GM10266 (cell line): ENCODE results near the gene BARHL2.

ENCODE experiments used
- DNase-seq: peaks from one replicate; pipeline ENCODE4 v3.0.0; 2012; ENCODE audit errors: extremely low spot score
- TF ChIP-seq, protein P1 (sequence below): IDR thresholded peaks from 2 replicates; pipeline ENCODE4 v1.5.1; 2012; ENCODE audit warnings: mild to moderate bottlenecking, low read depth; ENCODE audit not compliant: control insufficient read depth, insufficient read depth; ENCODE audit errors: missing control alignments

The BARHL2 gene

GRCh38 chr1:90708826-90709225 lies 8.3 kb downstream of the BARHL2 start:
- TF ChIP-seq, protein P1, sequence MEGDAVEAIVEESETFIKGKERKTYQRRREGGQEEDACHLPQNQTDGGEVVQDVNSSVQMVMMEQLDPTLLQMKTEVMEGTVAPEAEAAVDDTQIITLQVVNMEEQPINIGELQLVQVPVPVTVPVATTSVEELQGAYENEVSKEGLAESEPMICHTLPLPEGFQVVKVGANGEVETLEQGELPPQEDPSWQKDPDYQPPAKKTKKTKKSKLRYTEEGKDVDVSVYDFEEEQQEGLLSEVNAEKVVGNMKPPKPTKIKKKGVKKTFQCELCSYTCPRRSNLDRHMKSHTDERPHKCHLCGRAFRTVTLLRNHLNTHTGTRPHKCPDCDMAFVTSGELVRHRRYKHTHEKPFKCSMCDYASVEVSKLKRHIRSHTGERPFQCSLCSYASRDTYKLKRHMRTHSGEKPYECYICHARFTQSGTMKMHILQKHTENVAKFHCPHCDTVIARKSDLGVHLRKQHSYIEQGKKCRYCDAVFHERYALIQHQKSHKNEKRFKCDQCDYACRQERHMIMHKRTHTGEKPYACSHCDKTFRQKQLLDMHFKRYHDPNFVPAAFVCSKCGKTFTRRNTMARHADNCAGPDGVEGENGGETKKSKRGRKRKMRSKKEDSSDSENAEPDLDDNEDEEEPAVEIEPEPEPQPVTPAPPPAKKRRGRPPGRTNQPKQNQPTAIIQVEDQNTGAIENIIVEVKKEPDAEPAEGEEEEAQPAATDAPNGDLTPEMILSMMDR, result no peak
- DNase-seq, result no peak

DNA sequence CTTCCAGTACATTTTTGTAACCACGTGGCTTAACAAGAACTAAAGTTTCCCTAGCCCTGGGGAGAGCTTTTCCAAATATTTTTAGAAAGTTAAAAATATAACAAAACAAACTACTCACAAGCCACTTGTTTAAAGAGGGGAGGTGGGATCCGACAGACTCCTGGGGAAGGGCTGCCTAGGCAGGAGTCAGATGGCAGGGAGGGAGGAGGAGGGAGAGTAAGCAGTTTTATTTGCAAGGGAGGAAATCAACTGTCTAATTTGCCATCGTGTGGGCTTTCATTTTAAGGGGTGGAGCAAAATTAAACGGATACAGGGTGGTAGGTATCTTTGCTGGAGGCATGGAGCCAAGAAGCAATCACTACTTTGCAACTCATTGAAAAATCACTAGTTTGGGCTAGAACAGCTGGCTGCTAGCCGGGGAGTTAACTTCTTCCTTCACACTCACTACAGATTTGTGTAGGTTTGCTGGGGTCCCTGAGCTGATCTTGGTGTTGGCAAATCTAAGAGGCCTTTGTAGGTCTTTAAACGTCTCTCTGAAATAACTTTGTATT lies 8.8 kb downstream of the BARHL2 start:
- DNase-seq, result peak; percentile 21
- TF ChIP-seq, protein P1, result no peak

DNA sequence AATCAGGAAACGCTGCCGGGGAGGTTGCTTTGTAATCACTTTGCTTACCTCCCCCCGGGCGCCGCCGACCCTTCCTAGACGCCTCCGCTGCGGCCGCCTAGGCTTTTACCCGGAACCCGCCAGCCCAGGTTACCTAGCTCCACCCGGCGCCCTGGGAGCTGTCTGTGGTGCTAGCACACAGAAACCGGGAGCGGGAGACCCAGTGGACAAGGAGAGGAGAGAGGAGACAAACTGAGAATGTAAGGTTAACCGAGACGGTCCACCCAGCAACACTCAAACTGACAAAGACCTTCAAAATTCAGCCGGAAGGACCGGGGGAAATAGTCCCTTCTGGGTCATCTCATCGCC lies 9.8 kb downstream of the BARHL2 start:
- DNase-seq, result peak; percentile 45
- TF ChIP-seq, protein P1, result no peak

GRCh38 chr1:90706437-90707362 lies 10.4 kb downstream of the BARHL2 start:
- TF ChIP-seq, protein P1, result no peak
- peak; percentile 27 for DNase-seq

DNA sequence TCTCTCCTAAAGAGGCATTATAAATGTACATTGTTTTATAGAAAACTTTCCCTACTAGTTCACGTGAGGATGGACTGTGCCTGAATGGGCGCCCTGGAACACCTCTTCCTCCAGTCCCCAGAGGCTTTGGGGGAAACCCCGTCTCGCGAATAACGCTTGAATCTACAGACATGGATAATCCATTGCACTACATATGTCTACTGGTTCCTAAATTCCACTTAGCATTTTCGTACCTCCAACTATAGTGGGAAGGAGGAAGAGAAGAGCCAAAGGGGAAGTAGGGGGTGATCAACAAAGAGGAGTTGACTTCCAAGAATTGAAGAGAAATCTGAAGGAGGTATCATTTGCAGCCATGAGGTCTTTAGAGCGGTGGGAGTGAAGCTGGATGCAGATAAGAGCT lies 11.1 kb downstream of the BARHL2 start:
- TF ChIP-seq, protein P1, result no peak
- no peak for DNase-seq

DNA sequence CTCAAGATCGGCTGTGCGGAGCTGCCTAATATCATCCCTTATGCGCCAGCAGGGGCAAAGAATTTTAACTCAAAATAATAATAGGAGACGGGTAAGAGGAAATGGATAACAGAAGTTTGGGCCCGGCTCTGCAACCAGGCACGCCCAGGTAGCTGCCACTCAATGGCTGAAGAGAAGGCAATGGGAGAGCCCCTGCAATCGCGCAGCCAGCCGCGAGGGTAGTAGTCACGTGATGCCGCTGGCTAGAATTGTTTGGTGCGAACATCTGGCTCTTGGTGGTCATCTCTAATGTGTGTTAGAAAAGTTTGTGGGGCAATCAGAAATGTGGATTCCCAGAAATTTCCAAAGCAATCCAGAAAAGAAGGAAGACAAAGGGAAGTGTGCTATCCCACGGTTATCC lies 12.3 kb downstream of the BARHL2 start:
- DNase-seq, result no peak
- TF ChIP-seq, protein P1, result no peak

- TF ChIP-seq, protein P1, result no peak
- no peak for DNase-seq
Measured at GRCh38 chr1:90694846-90695245, 22.3 kb downstream of the BARHL2 start.
